ENCODE data around the gene LRRC74B. TPM values are rescaled to one million over a fixed set of nuclear protein-coding genes. Genes with fewer than 3 reads are reported as not detected.
"Not testable (repeated sequence)": the region's sequence is repeated elsewhere in the genome, so short reads cannot be mapped to it uniquely, and the experiment has no call there.

The LRRC74B gene
- total and polyA plus RNA-seq, 9 donors, result 0.02 to 3.0 (median 0.31) TPM; not detected in 3

- Histone ChIP-seq H3K9me3 (no peaks in the 10 kb centered on the region), H3K27ac (no peak overlapping the region), H3K36me3 (no peaks in the 10 kb centered on the region), H3K27me3 (no peaks in the 10 kb centered on the region), H3K4me3 (no peak overlapping the region), H3K4me1 (ENCODE audit: insufficient read depth) (no peaks in the 10 kb centered on the region)
- intact Hi-C loops (cut with DNase I), result no loop called here
- WGBS, 3 donors, result 53 to 64% (median 54%) methylated on average over 5 of the region's 5 CpGs
- TF ChIP-seq EP300 (IDR thresholded peaks at IDR 0.05) (no peak), CTCF (IDR thresholded peaks at IDR 0.05) (no peak), POLR2A (IDR thresholded peaks at IDR 0.05) (no peak)
- no peak for DNase-seq
Observed at GRCh38 chr22:21094911-21095772, 49.4 kb downstream of the LRRC74B start.

- intact Hi-C loops (cut with DNase I), result no loop called here
- no peaks in the 10 kb centered on the region for H3K27me3 ChIP-seq
- no peaks in the 10 kb centered on the region for H3K36me3 ChIP-seq
- H3K27ac ChIP-seq, result no peak overlapping the region
- H3K9me3 ChIP-seq, result no peaks in the 10 kb centered on the region
- H3K4me1 ChIP-seq (ENCODE audit: insufficient read depth), result no peaks in the 10 kb centered on the region
- TF ChIP-seq POLR2A (IDR thresholded peaks at IDR 0.05), result no peak
- no peak for TF ChIP-seq EP300 (IDR thresholded peaks at IDR 0.05)
- TF ChIP-seq CTCF (IDR thresholded peaks at IDR 0.05), result no peak
- no peak for DNase-seq
- H3K4me3 ChIP-seq, result no peak overlapping the region
Observed at GRCh38 chr22:21095773-21096107, 50.0 kb downstream of the LRRC74B start.

- intact Hi-C loops (cut with DNase I); H3K27ac ChIP-seq; H3K4me1 ChIP-seq (ENCODE audit: insufficient read depth); H3K4me3 ChIP-seq; H3K9me3 ChIP-seq; H3K27me3 ChIP-seq; DNase-seq; H3K36me3 ChIP-seq: not testable (repeated sequence)
- 92 to 93% (median 93%) methylated on average over 9 of the region's 9 CpGs for WGBS, 3 donors
Observed at GRCh38 chr22:21096878-21097277, 51.1 kb downstream of the LRRC74B start.

- DNase-seq, result no peak
- 75 to 93% (median 91%) methylated on average over 1 of the region's 1 CpG for WGBS, 3 donors
- no peaks in the 10 kb centered on the region for H3K4me1 ChIP-seq (ENCODE audit: insufficient read depth)
- TF ChIP-seq EP300 (IDR thresholded peaks at IDR 0.05), result no peak
- no peak for TF ChIP-seq CTCF (IDR thresholded peaks at IDR 0.05)
- TF ChIP-seq POLR2A (IDR thresholded peaks at IDR 0.05), result no peak
- no peaks in the 10 kb centered on the region for H3K36me3 ChIP-seq
- H3K27me3 ChIP-seq, result no peaks in the 10 kb centered on the region
- no peak overlapping the region for H3K4me3 ChIP-seq
- H3K27ac ChIP-seq, result no peak overlapping the region
- H3K9me3 ChIP-seq, result no peaks in the 10 kb centered on the region
- intact Hi-C loops (cut with DNase I), result no loop called here
Observed at GRCh38 chr22:21098099-21098671, 52.4 kb downstream of the LRRC74B start.

GRCh38 chr22:21099578-21099977 lies 53.8 kb downstream of the LRRC74B start:
- no peaks in the 10 kb centered on the region for H3K27me3 ChIP-seq
- DNase-seq, result no peak
- no peak for TF ChIP-seq EP300 (IDR thresholded peaks at IDR 0.05)

More at GRCh38 chr22:21099578-21099977, 53.8 kb downstream of the LRRC74B start:
- Histone ChIP-seq H3K4me3 (no peak overlapping the region), H3K36me3 (no peaks in the 10 kb centered on the region), H3K27ac (no peak overlapping the region), H3K9me3 (no peaks in the 10 kb centered on the region), H3K4me1 (ENCODE audit: insufficient read depth) (no peaks in the 10 kb centered on the region)
- intact Hi-C loops (cut with DNase I), result no loop called here
